Measurements from ENCODE around the gene GMPPA. TPM values are rescaled to one million over a fixed set of nuclear protein-coding genes. Genes with fewer than 3 reads are reported as not detected.

Gene GMPPA
- total RNA-seq, 4 donors from 2014 or later = 18.1 to 31.1 (median 26.4) TPM

DNA sequence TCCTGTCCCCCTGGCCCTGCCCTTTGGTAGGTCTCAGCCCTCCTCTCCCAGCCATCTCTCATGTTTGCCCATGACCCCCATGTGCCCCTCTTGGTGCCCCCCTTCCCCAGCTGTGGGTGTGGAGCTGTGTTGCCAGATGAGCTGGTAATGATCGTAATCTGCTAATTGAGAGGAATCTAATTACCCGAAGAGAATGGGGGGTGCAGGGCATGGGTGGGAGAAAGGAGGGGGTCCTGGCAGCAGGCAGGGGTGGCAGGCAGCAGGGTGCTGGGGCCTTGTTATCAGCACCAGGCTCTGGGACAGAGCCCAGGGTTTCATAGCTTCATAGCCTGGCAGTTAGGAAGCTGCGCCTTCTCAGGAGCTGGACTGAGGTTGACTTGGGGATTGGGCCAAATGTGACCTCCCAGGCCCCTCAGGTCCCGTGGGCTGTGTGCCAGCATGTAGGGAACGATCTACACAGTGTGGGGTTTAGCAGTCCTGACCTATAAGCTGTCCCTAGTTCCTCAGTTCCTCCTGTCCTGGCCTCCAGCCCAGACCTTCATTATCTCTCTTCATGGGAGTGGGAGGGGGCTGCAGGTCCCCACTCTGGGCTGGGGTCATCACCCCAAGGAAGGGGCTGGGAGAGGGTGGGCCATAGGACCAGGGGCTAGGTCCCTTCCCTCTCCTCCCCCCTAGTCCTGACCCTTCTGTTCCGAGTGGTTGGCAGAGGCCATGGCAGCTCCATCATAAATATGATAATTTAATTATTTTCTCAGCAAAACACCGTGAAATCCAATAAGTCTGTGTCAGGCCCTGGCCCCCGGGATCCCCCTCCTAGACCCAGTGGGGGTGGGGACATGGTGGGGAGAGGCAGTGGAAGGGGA lies 9.1 kb downstream of the GMPPA start:
- TF ChIP-seq, protein P1, sequence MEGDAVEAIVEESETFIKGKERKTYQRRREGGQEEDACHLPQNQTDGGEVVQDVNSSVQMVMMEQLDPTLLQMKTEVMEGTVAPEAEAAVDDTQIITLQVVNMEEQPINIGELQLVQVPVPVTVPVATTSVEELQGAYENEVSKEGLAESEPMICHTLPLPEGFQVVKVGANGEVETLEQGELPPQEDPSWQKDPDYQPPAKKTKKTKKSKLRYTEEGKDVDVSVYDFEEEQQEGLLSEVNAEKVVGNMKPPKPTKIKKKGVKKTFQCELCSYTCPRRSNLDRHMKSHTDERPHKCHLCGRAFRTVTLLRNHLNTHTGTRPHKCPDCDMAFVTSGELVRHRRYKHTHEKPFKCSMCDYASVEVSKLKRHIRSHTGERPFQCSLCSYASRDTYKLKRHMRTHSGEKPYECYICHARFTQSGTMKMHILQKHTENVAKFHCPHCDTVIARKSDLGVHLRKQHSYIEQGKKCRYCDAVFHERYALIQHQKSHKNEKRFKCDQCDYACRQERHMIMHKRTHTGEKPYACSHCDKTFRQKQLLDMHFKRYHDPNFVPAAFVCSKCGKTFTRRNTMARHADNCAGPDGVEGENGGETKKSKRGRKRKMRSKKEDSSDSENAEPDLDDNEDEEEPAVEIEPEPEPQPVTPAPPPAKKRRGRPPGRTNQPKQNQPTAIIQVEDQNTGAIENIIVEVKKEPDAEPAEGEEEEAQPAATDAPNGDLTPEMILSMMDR (IDR thresholded peaks at IDR 0.05) = no peak
- TF ChIP-seq POLR2A (IDR thresholded peaks at IDR 0.05) = no peak
- Histone ChIP-seq H3K27ac (no peak overlapping the region), H3K4me3 (no peak overlapping the region), H3K9me3 (no peaks in the 10 kb centered on the region), H3K27me3 (peaks cover 0 to 49% (median 9%) of the 10 kb centered on the region in 4 donors), H3K36me3 (peaks cover 0 to 44% (median 0%) of the 10 kb centered on the region in 3 donors), H3K4me1 (peaks cover 13 to 30% (median 14%) of the 10 kb centered on the region in 3 donors)
- WGBS, 2 donors = 47 to 78% methylated on average over 4 to 7 of the region's 8 CpGs
- no peak for DNase-seq
- intact Hi-C loops (cut with DNase I) = no loop called here

DNA sequence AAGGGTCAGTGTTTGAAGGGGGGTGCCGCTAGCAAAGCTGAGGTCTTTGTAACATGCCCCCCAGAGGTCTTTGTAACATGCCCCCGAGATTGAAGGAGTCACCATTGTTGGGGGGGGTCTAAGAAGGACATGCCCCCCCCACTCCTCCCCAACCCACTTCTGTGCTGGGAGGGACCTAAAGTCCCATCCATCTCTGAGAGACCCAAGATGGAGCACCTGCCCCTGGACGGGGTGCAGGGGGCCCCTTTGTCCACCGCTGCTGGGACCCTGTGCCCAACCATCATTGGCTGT lies 9.7 kb downstream of the GMPPA start:
- 72 to 88% methylated on average over 1 to 2 of the region's 4 CpGs for WGBS, 2 donors
- peaks cover 0 to 38% (median 0%) of the 10 kb centered on the region in 3 donors for H3K36me3 ChIP-seq
- H3K9me3 ChIP-seq = no peaks in the 10 kb centered on the region
- no peak for DNase-seq
- peaks cover 0 to 54% (median 11%) of the 10 kb centered on the region in 4 donors for H3K27me3 ChIP-seq
- H3K27ac ChIP-seq = no peak overlapping the region
- H3K4me3 ChIP-seq = no peak overlapping the region
- no peak for TF ChIP-seq POLR2A (IDR thresholded peaks at IDR 0.05)
- TF ChIP-seq, protein P1 (IDR thresholded peaks at IDR 0.05) = no peak
- intact Hi-C loops (cut with DNase I) = no loop called here
- H3K4me1 ChIP-seq = peaks cover 13 to 36% (median 14%) of the 10 kb centered on the region in 3 donors

DNA sequence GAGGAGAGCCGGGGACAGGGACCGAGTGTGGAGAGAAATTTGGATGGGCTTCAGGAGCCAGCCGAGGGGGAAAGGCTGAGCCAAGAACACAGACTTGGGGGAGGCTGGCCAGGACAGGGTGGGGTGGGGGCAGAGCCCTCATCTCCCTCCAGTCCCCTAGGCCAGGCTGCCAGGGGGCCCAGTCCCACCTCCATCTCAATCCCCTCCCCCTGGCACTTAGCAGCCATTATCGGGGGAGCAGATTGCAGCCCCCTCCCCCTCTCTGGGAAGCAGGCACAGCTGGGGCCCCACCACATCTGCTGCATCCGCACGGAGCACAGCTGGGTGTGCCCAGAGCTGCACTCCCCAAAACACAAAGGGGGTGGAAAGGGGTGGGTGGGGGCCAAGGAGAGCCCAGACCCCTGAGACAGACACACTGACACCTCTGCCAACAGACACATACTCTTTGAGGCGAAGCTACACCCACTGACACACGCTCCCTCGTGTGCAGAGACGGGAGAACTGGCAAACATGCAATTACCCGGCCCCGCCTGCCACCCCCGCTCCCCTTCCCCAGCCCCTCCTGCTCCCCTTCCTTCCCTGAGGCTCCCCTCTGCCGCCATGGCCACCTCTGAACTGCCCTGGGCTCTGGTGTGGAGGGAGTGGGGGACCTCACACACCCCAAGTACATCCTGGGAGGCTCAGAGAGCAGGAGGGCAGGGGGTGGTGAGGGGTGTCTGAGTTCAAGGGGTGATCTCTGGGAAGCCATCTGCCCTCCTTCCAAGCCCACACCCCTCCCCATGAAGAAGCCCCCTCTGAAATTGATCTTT lies 10.5 kb downstream of the GMPPA start:
- peaks cover 14 to 42% (median 16%) of the 10 kb centered on the region in 3 donors for H3K4me1 ChIP-seq
- H3K4me3 ChIP-seq = no peak overlapping the region
- H3K9me3 ChIP-seq = no peaks in the 10 kb centered on the region
- intact Hi-C loops (cut with DNase I) = no loop called here
- no peak for TF ChIP-seq POLR2A (IDR thresholded peaks at IDR 0.05)
- 0 to 19% methylated on average over 2 to 5 of the region's 14 CpGs for WGBS, 2 donors
- DNase-seq = no peak
- no peak overlapping the region for H3K27ac ChIP-seq
- H3K36me3 ChIP-seq = peaks cover 0 to 30% (median 0%) of the 10 kb centered on the region in 3 donors
- H3K27me3 ChIP-seq = peaks cover 5 to 62% (median 16%) of the 10 kb centered on the region in 4 donors

DNA sequence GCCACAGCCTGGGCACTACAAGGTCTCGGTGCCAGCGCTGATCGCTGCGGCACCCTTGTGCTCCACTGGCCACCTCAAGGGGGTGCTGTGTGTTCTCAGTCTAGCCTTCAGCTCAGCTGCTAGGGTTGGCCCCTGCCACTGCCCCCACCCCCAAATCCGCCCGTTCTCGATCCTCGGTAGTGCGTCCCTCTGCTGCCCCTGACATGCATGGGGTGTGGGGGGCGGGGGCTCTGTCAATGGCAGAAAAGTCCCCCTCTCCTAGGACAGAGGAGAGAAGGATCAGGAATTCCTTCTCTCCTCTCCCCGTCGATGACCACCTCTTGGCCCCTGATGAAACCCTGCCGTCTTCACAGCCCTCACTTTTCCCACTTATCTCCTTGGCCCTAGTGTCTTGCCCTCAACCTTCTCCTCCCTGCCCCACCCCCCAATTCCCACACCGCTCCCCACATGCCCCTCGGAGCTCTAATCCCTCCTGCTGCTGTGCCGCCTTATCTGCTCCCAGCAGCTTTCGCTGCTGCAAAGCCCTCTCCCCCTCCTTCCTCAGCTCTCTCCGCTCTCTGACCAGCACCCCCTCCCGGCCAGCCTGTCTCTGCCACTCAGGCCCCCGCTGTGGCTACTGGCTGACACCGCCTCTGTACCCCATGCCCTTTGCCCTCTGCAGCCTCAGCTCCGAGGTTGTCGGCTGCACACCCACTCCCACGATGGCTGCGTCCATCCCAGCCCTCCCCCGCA lies 11.3 kb downstream of the GMPPA start:
- Histone ChIP-seq H3K27me3 (peaks cover 5 to 70% (median 20%) of the 10 kb centered on the region in 4 donors), H3K4me3 (peak overlapping the region in 3 of 4 donors; percentile 10 to 55 (median 20)), H3K9me3 (no peaks in the 10 kb centered on the region), H3K27ac (no peak overlapping the region), H3K36me3 (peaks cover 0 to 22% (median 0%) of the 10 kb centered on the region in 3 donors), H3K4me1 (peaks cover 14 to 49% (median 16%) of the 10 kb centered on the region in 3 donors)
- TF ChIP-seq, protein P1 (IDR thresholded peaks at IDR 0.05) = peak; percentile 37 to 74 (median 50)
- no peak for TF ChIP-seq POLR2A (IDR thresholded peaks at IDR 0.05)
- intact Hi-C loops (cut with DNase I) = no loop called here
- WGBS, 2 donors = 2 to 4% methylated on average over 19 to 26 of the region's 26 CpGs
- DNase-seq = no peak

DNA sequence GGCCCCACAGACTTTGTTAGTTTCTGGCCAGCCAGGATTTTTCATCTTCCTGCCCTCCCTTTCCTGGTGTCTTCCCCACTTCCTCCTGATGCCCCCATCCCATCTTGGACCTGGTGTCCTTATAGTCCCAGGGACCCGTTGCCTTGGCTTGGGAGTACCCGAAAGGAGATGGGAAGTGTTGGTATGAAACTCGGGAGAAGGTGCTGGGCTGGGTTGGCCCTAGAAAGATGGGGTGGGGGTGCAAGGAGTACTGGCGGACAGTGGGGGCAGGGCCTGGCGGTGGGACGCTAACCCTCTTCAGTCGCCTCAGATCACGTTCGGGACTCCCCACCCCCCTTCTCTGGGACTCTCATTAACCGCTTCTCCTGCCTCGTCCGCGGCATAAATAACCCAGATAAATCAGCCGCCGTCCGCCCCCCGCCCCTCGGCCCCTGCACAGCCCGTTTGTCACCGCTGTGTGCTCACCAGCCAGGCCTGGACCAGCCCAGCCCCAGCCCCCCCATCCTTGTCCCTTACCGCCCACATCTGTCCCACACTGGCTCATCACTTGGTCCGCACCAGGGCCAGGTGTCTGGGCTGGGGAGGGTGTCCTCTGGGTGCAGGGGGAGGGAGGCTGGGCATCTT lies 11.9 kb downstream of the GMPPA start:
- intact Hi-C loops (cut with DNase I) = no loop called here
- DNase-seq = no peak
- no peaks in the 10 kb centered on the region for H3K9me3 ChIP-seq
- peak overlapping the region in 1 of 4 donors; percentile 55 for H3K4me3 ChIP-seq
- TF ChIP-seq, protein P1 (IDR thresholded peaks at IDR 0.05) = no peak
- TF ChIP-seq POLR2A (IDR thresholded peaks at IDR 0.05) = no peak
- peaks cover 0 to 15% (median 0%) of the 10 kb centered on the region in 3 donors for H3K36me3 ChIP-seq
- 13 to 33% methylated on average over 7 to 19 of the region's 22 CpGs for WGBS, 2 donors
- no peak overlapping the region for H3K27ac ChIP-seq
- peaks cover 14 to 49% (median 16%) of the 10 kb centered on the region in 3 donors for H3K4me1 ChIP-seq
- peaks cover 5 to 77% (median 20%) of the 10 kb centered on the region in 4 donors for H3K27me3 ChIP-seq
